ENCODE measurements around the gene TRIM44.
A peak's percentile ranks its signal among the peaks of the same experiment; 100 is the strongest.

Gene TRIM44

DNA sequence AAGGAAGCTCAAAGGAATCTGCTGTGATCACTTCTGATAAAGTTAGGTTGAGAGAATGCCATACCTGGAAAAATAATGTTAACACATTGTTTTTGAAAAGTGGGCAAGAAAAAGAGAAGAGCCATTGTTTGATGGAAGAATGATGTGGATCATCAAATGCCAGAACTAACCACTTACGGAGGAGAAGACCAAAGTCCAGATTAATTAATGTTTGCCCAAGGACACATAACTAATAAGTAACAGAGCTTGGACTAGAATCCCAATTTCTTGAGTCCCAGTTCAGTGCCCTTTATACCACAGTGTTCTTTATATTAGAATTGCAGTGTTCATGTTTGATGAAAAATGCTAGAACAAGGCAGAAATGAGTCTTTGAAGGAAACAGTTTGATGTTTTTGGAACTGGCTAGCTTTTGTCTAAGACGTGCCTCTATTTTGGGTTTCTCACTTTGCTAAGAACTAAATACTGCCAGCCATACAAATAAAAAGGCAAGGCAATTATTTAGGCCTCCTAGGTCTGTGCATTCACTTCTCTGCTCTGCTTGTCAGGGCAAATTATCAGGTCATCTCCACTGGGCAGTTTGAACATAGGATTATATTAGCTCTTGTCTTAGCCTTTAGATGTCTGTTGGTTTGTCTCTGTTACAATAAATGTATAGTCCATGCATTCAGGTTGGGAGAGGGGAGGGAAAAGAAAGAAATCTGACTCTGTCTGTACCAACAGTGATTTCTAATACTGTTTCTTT lies 72.3 kb downstream of the TRIM44 start:
- in situ Hi-C loops (cut with HindIII; ENCODE audit: low sequenced_read_pairs), result no loop called here
- DNase-seq (ENCODE audit: low read depth, low spot score), result no peak
- TF ChIP-seq, protein P1, sequence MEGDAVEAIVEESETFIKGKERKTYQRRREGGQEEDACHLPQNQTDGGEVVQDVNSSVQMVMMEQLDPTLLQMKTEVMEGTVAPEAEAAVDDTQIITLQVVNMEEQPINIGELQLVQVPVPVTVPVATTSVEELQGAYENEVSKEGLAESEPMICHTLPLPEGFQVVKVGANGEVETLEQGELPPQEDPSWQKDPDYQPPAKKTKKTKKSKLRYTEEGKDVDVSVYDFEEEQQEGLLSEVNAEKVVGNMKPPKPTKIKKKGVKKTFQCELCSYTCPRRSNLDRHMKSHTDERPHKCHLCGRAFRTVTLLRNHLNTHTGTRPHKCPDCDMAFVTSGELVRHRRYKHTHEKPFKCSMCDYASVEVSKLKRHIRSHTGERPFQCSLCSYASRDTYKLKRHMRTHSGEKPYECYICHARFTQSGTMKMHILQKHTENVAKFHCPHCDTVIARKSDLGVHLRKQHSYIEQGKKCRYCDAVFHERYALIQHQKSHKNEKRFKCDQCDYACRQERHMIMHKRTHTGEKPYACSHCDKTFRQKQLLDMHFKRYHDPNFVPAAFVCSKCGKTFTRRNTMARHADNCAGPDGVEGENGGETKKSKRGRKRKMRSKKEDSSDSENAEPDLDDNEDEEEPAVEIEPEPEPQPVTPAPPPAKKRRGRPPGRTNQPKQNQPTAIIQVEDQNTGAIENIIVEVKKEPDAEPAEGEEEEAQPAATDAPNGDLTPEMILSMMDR (IDR thresholded peaks at IDR 0.05; ENCODE audit: low read depth, low read length), result no peak

DNA sequence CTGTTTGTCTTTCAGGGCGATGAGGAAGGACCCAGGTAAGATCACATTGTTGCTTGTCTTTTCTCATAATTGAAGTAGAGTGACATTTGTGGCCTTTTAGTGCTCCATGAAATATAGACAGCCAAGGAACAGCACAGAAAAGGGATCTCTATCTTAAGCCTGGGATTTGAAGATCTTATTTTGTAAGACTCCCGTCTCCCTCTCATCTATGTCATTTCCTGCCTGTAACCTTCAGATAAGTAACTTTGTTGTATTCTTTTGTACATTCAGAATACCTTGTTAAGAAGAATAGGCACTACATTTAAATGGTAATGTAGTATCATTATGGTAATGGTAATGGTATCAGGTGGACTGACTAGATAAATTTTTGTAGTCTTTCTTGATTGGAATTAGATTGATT lies 72.8 kb downstream of the TRIM44 start:
- DNase-seq (ENCODE audit: low read depth, low spot score), result no peak
- TF ChIP-seq, protein P1 (IDR thresholded peaks at IDR 0.05; ENCODE audit: low read depth, low read length), result no peak
- H3K4me3 ChIP-seq (ENCODE audit: low read depth, low read length), result no peak overlapping the region
- in situ Hi-C loops (cut with HindIII; ENCODE audit: low sequenced_read_pairs), result no loop called here

More for the DNA sequence above, 72.3 kb downstream of the TRIM44 start:
- no peak overlapping the region for H3K4me3 ChIP-seq (ENCODE audit: low read depth, low read length)

DNA sequence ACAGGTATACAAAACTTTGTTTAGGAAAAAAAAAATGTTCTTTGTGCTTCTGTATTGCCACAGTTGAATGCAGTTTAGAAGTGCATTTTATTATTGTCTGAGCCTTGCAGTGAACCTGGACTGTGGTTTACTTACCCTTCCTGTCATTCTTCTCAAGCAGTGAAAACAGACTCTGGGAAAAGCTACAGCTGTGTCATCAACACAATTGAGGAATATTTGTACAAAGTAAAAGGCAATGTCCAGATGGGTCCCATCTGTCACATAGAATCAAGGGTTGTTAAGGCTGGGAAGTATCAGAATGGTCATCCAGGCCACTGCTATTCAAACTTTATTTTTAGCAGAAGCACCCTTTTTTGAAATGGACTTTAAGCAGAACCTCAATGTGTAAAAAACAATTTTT lies 73.3 kb downstream of the TRIM44 start:
- in situ Hi-C loops (cut with HindIII; ENCODE audit: low sequenced_read_pairs), result no loop called here
- no peak overlapping the region for H3K4me3 ChIP-seq (ENCODE audit: low read depth, low read length)
- no peak for DNase-seq (ENCODE audit: low read depth, low spot score)
- TF ChIP-seq, protein P1 (IDR thresholded peaks at IDR 0.05; ENCODE audit: low read depth, low read length), result no peak

DNA sequence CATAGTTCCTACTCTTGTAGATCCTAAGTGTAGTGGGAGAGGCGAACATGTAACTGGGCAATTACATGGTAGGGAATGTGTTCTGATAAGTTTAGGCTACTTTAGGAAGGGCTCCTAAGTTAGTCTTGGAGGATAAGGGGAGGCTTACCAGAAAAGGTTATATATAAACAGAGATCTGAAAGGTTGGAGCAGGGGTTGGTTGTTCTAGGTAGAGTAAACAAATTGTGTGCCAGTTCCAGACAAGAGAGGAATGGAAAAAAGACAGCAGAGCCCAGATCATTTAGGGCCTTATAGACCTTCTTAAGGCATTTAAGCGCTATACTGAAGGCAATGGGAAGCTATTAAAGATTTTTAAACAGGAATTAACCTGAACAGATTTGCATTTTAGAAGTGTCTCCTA lies 74.4 kb downstream of the TRIM44 start:
- TF ChIP-seq, protein P1 (IDR thresholded peaks at IDR 0.05; ENCODE audit: low read depth, low read length), result no peak
- no peak overlapping the region for H3K4me3 ChIP-seq (ENCODE audit: low read depth, low read length)
- in situ Hi-C loops (cut with HindIII; ENCODE audit: low sequenced_read_pairs), result no loop called here
- DNase-seq (ENCODE audit: low read depth, low spot score), result no peak

DNA sequence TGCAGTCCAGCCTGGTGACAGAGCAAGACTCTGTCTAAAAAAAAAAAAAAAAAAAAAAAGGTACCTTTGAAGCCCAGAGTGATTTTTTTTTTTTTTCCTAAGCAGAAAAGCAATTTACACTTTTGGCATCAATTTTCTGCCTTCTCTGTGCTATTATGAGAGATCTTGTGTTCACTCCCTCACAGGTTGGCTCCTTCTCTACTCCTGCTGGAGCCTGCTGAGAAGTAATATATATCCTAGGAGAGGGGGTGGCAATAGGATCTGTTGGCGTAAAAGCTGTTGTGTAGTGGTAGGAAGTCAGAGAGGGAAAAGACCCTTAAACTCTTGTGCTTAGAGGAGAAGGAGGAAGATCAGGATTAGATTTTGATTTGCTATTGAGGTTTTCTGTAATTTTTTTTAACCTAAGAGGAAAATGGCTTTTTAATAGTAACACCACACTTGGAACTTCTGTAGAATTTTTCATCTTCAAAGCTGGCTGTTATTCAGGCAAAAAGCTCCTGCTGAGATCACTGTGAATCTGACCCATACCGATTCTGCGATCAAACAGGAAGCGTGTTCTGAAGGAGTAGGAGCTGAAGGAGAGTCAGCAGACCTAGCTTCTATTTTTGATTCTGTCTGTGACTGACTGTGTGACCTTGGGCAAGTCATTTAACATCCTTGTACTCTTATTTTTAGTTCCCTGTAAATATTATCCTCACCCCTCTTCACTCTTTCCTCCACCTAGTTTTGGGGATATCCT lies 77.7 kb downstream of the TRIM44 start:
- peak; percentile 36 for DNase-seq (ENCODE audit: low read depth, low spot score)
- in situ Hi-C loops (cut with HindIII; ENCODE audit: low sequenced_read_pairs), result no loop called here
- TF ChIP-seq, protein P1 (IDR thresholded peaks at IDR 0.05; ENCODE audit: low read depth, low read length), result no peak
- no peak overlapping the region for H3K4me3 ChIP-seq (ENCODE audit: low read depth, low read length)

DNA sequence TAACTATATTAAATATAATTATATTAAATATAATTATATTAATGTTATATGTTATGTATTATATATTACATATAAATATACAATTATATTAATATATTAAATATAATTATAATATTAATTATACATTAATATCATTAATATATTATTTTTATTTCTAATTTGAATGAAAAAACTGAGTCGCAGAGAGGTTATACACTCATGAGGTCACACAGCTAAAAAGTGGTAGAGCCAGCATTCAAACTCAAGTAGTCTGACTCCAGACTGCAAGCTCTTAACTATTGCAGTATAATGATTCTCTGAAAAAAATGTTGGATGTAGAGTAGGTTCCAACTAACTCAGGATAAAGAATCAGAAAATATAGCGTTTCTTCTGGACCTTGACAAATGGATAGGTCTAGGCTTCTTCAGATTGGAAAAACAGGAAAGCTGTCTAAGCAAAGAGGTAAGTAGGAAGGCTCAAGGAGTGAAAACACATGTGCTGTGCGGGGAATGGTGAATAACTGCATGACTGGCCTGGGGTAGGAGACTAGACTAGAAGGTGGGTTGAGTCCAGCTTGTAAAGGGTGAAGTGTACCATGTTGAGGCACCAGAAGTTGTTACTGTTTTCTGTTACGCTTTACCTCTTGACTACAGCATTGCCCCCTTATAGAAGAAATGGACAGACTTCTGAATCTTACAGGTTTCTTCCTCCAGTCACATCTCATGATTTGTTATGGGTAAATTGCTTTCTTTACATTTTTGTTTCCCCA lies 80.3 kb downstream of the TRIM44 start:
- no peak for DNase-seq (ENCODE audit: low read depth, low spot score)
- in situ Hi-C loops (cut with HindIII; ENCODE audit: low sequenced_read_pairs), result no loop called here
- H3K4me3 ChIP-seq (ENCODE audit: low read depth, low read length), result no peak overlapping the region
- TF ChIP-seq, protein P1 (IDR thresholded peaks at IDR 0.05; ENCODE audit: low read depth, low read length), result no peak
